Thyroid gland (tissue), 4 donors: ENCODE results near the gene UBE2I.

Source experiments
- POLR2A ChIP-seq, 2 donors: fragments of 450-650 bp; IDR thresholded peaks; one replicate each; pipeline ENCODE4 v1.6.1; 2017; ENCODE audit warnings: antibody characterized with exemption in 2 of 2, mild to moderate bottlenecking in 2 of 2, moderate library complexity in 1 of 2
- TF ChIP-seq, protein P1 (sequence below), 6 experiments: fragments of 200-600 bp in 3 of 6; fragments of 450-650 bp in 3 of 6; sonication (generic) in 3 of 6; IDR thresholded peaks; one replicate each; pipeline ENCODE4 v1.5.1; 2016 to 2019; ENCODE audit warnings: antibody characterized with exemption in 6 of 6, mild to moderate bottlenecking in 2 of 6, inconsistent platforms in 1 of 6, moderate library complexity in 1 of 6

DNA sequence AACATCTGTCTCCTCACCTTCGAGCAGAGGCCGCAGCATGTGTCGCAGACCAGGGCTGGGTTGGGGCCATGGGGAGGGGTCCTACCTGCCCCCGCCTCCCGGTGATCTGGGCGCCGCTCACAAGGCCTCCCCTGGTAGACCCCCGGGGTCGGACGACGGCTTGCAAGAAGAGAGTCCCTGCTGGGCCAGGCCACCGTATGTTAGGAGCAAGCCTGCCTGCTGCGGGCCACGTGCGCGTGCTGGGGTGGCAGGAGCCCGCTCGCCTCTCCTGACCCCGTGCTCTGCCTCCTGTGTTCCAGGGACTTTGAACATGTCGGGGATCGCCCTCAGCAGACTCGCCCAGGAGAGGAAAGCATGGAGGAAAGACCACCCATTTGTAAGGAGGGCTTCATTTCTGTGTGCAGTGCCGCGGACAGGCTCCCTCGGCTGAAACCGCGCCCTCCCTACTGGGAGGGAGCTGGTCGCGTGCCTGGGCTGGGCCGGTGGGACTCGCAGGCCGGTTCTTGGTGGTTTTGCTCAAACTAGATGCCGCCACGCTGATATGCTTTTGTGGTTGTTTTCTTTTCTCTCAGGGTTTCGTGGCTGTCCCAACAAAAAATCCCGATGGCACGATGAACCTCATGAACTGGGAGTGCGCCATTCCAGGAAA is 4.4 kb downstream of the UBE2I start:
- TF ChIP-seq, protein P1, sequence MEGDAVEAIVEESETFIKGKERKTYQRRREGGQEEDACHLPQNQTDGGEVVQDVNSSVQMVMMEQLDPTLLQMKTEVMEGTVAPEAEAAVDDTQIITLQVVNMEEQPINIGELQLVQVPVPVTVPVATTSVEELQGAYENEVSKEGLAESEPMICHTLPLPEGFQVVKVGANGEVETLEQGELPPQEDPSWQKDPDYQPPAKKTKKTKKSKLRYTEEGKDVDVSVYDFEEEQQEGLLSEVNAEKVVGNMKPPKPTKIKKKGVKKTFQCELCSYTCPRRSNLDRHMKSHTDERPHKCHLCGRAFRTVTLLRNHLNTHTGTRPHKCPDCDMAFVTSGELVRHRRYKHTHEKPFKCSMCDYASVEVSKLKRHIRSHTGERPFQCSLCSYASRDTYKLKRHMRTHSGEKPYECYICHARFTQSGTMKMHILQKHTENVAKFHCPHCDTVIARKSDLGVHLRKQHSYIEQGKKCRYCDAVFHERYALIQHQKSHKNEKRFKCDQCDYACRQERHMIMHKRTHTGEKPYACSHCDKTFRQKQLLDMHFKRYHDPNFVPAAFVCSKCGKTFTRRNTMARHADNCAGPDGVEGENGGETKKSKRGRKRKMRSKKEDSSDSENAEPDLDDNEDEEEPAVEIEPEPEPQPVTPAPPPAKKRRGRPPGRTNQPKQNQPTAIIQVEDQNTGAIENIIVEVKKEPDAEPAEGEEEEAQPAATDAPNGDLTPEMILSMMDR (IDR thresholded peaks at IDR 0.05) = no peak
- no peak for TF ChIP-seq POLR2A (IDR thresholded peaks at IDR 0.05)
